Measurements from ENCODE around the gene ADAP1. TPM values are rescaled to one million over a fixed set of nuclear protein-coding genes. Genes with fewer than 3 reads are reported as not detected.
"Not testable (repeated sequence)": the region's sequence is repeated elsewhere in the genome, so short reads cannot be mapped to it uniquely, and the experiment has no call there.

ADAP1 gene
- total and polyA plus RNA-seq, 4 donors = 30.8 to 116 (median 79.0) TPM

GRCh38 chr7:873367-874002, 81.0 kb downstream of the ADAP1 start:
- no peak overlapping the region for H3K4me3 ChIP-seq (ENCODE audit: low read depth, low read length)
- no peaks in the 10 kb centered on the region for H3K9me3 ChIP-seq (ENCODE audit: control insufficient read depth, insufficient read depth, low read length)
- peaks cover 64% of the 10 kb centered on the region for H3K36me3 ChIP-seq (ENCODE audit: control insufficient read depth, insufficient read depth, low read length)
- WGBS (ENCODE audit: insufficient coverage) = 25% methylated on average over 17 of the region's 18 CpGs
- peak overlapping the region; percentile 57 for H3K27ac ChIP-seq (ENCODE audit: low read depth, low read length)
- no peaks in the 10 kb centered on the region for H3K27me3 ChIP-seq (ENCODE audit: control insufficient read depth, insufficient read depth, low read length)
- DNase-seq (ENCODE audit: low read depth in 4 of 6, low spot score in 6 of 6) = peak in 5 of 6 donors; percentile 33 to 88 (median 59)
- H3K4me1 ChIP-seq (ENCODE audit: control insufficient read depth, insufficient read depth, low read length) = peaks cover 20% of the 10 kb centered on the region

DNA sequence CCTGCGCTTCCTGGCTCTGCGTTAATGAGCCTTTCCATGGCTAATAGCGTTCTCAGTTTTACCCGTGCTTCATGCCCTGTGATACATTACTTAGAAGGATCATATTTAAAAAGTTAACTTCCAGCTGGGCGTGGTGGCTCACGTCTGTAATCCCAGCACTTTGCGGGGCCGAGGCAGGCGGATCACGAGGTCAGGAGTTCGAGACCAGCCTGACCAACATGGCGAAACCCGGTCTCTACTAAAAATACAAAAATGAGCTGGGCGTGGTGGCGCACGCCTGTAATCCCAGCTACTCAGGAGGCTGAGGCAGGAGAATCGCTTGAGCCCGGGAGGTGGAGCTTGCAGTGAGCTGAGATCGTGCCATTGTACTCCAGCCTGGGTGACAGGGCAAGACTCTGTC, 81.8 kb downstream of the ADAP1 start:
- Histone ChIP-seq H3K4me1 (ENCODE audit: control insufficient read depth, insufficient read depth, low read length) (peaks cover 19% of the 10 kb centered on the region), H3K36me3 (ENCODE audit: control insufficient read depth, insufficient read depth, low read length) (peaks cover 66% of the 10 kb centered on the region)
- H3K27me3 ChIP-seq (ENCODE audit: control insufficient read depth, insufficient read depth, low read length); H3K4me3 ChIP-seq (ENCODE audit: low read depth, low read length); DNase-seq (ENCODE audit: low read depth in 4 of 6, low spot score in 6 of 6); H3K27ac ChIP-seq (ENCODE audit: low read depth, low read length); H3K9me3 ChIP-seq (ENCODE audit: control insufficient read depth, insufficient read depth, low read length): not testable (repeated sequence)
- 98% methylated on average over 13 of the region's 19 CpGs for WGBS (ENCODE audit: insufficient coverage)

DNA sequence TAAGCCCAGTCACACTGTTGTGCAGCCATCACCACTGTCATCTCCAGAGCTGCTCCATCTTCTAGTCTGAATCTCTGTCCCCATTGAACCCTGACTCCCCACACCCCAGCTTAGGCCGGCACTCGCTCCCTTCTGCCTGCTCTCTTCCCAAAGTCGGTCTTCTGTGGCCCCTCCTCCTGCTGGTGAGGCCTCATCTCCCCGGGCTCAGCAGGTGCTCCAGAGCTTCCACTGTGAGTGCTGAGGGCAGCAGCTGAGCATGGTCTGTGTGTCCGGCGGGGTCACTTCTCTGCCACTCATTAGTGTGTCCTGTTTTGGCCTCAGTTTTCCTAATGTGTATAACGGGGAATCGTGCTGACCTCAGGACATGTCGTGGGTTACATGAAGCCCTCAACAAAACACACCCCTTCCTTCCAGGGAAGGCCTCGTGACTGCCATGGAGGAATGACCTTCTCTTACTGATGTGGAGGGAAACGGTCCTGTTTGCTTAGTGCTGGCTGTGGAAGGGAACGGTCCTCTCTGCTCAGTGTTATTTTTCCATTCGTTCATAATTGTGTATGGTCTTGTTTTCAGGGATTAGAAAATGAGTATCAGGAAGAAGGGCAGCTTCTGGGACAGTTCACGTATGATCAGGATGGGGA, 82.5 kb downstream of the ADAP1 start:
- Histone ChIP-seq H3K9me3 (ENCODE audit: control insufficient read depth, insufficient read depth, low read length) (no peaks in the 10 kb centered on the region), H3K36me3 (ENCODE audit: control insufficient read depth, insufficient read depth, low read length) (peaks cover 73% of the 10 kb centered on the region), H3K4me1 (ENCODE audit: control insufficient read depth, insufficient read depth, low read length) (peaks cover 26% of the 10 kb centered on the region), H3K4me3 (ENCODE audit: low read depth, low read length) (no peak overlapping the region), H3K27ac (ENCODE audit: low read depth, low read length) (no peak overlapping the region), H3K27me3 (ENCODE audit: control insufficient read depth, insufficient read depth, low read length) (no peaks in the 10 kb centered on the region)
- no peak for DNase-seq (ENCODE audit: low read depth in 4 of 6, low spot score in 6 of 6)
- WGBS (ENCODE audit: insufficient coverage) = 84% methylated on average over 10 of the region's 14 CpGs

GRCh38 chr7:869348-869747, 85.1 kb downstream of the ADAP1 start:
- 96% methylated on average over 8 of the region's 14 CpGs for WGBS (ENCODE audit: insufficient coverage)
- peaks cover 84% of the 10 kb centered on the region for H3K36me3 ChIP-seq (ENCODE audit: control insufficient read depth, insufficient read depth, low read length)
- no peak for DNase-seq (ENCODE audit: low read depth in 4 of 6, low spot score in 6 of 6)
- H3K4me3 ChIP-seq (ENCODE audit: low read depth, low read length) = no peak overlapping the region
- H3K27ac ChIP-seq (ENCODE audit: low read depth, low read length) = no peak overlapping the region
- no peaks in the 10 kb centered on the region for H3K9me3 ChIP-seq (ENCODE audit: control insufficient read depth, insufficient read depth, low read length)
- no peaks in the 10 kb centered on the region for H3K27me3 ChIP-seq (ENCODE audit: control insufficient read depth, insufficient read depth, low read length)
- peaks cover 20% of the 10 kb centered on the region for H3K4me1 ChIP-seq (ENCODE audit: control insufficient read depth, insufficient read depth, low read length)

- no peaks in the 10 kb centered on the region for H3K9me3 ChIP-seq (ENCODE audit: control insufficient read depth, insufficient read depth, low read length)
- no peak overlapping the region for H3K4me3 ChIP-seq (ENCODE audit: low read depth, low read length)
- no peak for DNase-seq (ENCODE audit: low read depth in 4 of 6, low spot score in 6 of 6)
- WGBS (ENCODE audit: insufficient coverage) = 93% methylated on average over 17 of the region's 17 CpGs
- peaks cover 83% of the 10 kb centered on the region for H3K36me3 ChIP-seq (ENCODE audit: control insufficient read depth, insufficient read depth, low read length)
- no peaks in the 10 kb centered on the region for H3K27me3 ChIP-seq (ENCODE audit: control insufficient read depth, insufficient read depth, low read length)
- peak overlapping the region; percentile 64 for H3K27ac ChIP-seq (ENCODE audit: low read depth, low read length)
- peaks cover 17% of the 10 kb centered on the region for H3K4me1 ChIP-seq (ENCODE audit: control insufficient read depth, insufficient read depth, low read length)
Observed at GRCh38 chr7:868189-868486, 86.3 kb downstream of the ADAP1 start.

- Histone ChIP-seq H3K27me3 (ENCODE audit: control insufficient read depth, insufficient read depth, low read length) (no peaks in the 10 kb centered on the region), H3K4me1 (ENCODE audit: control insufficient read depth, insufficient read depth, low read length) (peaks cover 16% of the 10 kb centered on the region), H3K9me3 (ENCODE audit: control insufficient read depth, insufficient read depth, low read length) (no peaks in the 10 kb centered on the region), H3K27ac (ENCODE audit: low read depth, low read length) (peak overlapping the region; percentile 64), H3K4me3 (ENCODE audit: low read depth, low read length) (no peak overlapping the region), H3K36me3 (ENCODE audit: control insufficient read depth, insufficient read depth, low read length) (peaks cover 85% of the 10 kb centered on the region)
- DNase-seq (ENCODE audit: low read depth in 4 of 6, low spot score in 6 of 6) = peak in 2 of 6 donors; percentile 31 to 56
- 63% methylated on average over 19 of the region's 22 CpGs for WGBS (ENCODE audit: insufficient coverage)
Observed at GRCh38 chr7:867406-868188, 86.9 kb downstream of the ADAP1 start.

- Histone ChIP-seq H3K36me3 (ENCODE audit: control insufficient read depth, insufficient read depth, low read length) (peaks cover 80% of the 10 kb centered on the region), H3K4me1 (ENCODE audit: control insufficient read depth, insufficient read depth, low read length) (peaks cover 16% of the 10 kb centered on the region), H3K27me3 (ENCODE audit: control insufficient read depth, insufficient read depth, low read length) (no peaks in the 10 kb centered on the region), H3K4me3 (ENCODE audit: low read depth, low read length) (no peak overlapping the region), H3K9me3 (ENCODE audit: control insufficient read depth, insufficient read depth, low read length) (no peaks in the 10 kb centered on the region), H3K27ac (ENCODE audit: low read depth, low read length) (peak overlapping the region; percentile 64)
- DNase-seq (ENCODE audit: low read depth in 4 of 6, low spot score in 6 of 6) = peak in 2 of 6 donors; percentile 27 to 52
- 57% methylated on average over 18 of the region's 18 CpGs for WGBS (ENCODE audit: insufficient coverage)
Observed at GRCh38 chr7:867001-867405, 87.5 kb downstream of the ADAP1 start.

DNA sequence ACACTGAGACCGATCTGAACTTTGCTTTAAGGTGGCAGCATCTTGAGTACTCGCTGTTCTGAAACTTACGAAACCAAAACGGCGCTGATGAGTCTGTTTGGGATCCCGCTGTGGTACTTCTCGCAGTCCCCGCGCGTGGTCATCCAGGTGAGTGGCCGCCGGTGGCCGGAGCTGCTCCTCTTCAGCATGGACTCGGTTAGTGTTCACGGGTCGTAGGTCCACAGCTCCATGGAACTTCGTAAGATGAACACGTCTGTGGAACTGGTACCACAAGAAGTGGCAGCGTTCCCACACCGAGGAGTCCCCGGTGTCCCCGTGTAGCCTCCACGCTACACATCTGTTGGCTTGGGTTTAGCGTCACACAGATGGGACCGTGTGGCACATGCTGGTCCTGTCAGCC, 88.6 kb downstream of the ADAP1 start:
- H3K36me3 ChIP-seq (ENCODE audit: control insufficient read depth, insufficient read depth, low read length) = peaks cover 82% of the 10 kb centered on the region
- H3K9me3 ChIP-seq (ENCODE audit: control insufficient read depth, insufficient read depth, low read length) = no peaks in the 10 kb centered on the region
- WGBS (ENCODE audit: insufficient coverage) = 97% methylated on average over 25 of the region's 25 CpGs
- no peak overlapping the region for H3K27ac ChIP-seq (ENCODE audit: low read depth, low read length)
- H3K4me3 ChIP-seq (ENCODE audit: low read depth, low read length) = no peak overlapping the region
- DNase-seq (ENCODE audit: low read depth in 4 of 6, low spot score in 6 of 6) = no peak
- no peaks in the 10 kb centered on the region for H3K27me3 ChIP-seq (ENCODE audit: control insufficient read depth, insufficient read depth, low read length)
- peaks cover 16% of the 10 kb centered on the region for H3K4me1 ChIP-seq (ENCODE audit: control insufficient read depth, insufficient read depth, low read length)

GRCh38 chr7:863106-863505, 91.4 kb downstream of the ADAP1 start:
- Histone ChIP-seq H3K9me3 (ENCODE audit: control insufficient read depth, insufficient read depth, low read length) (no peaks in the 10 kb centered on the region), H3K27ac (ENCODE audit: low read depth, low read length) (no peak overlapping the region), H3K27me3 (ENCODE audit: control insufficient read depth, insufficient read depth, low read length) (no peaks in the 10 kb centered on the region), H3K4me3 (ENCODE audit: low read depth, low read length) (no peak overlapping the region), H3K4me1 (ENCODE audit: control insufficient read depth, insufficient read depth, low read length) (peaks cover 12% of the 10 kb centered on the region), H3K36me3 (ENCODE audit: control insufficient read depth, insufficient read depth, low read length) (peaks cover 83% of the 10 kb centered on the region)
- DNase-seq (ENCODE audit: low read depth in 4 of 6, low spot score in 6 of 6) = no peak
- WGBS (ENCODE audit: insufficient coverage) = 87% methylated on average over 15 of the region's 16 CpGs
